SU-DHL-6 (cell line): ENCODE results near the gene GAGE12J.

Experiments
- CTCF ChIP-seq: fragments of 200-600 bp; sonication (generic); IDR thresholded peaks from one replicate; pipeline ENCODE4 v1.5.1; 2017; ENCODE audit warnings: antibody characterized with exemption, mild to moderate bottlenecking, low read length, moderate library complexity; ENCODE audit not compliant: insufficient read depth, poor library complexity, severe bottlenecking
- EZH2phosphoT487 ChIP-seq: fragments of 200-600 bp; sonication (generic), shearing (Covaris generic); conservative IDR thresholded peaks from 2 replicates; pipeline ENCODE4 v1.6.1; 2018; ENCODE audit warnings: mild to moderate bottlenecking, antibody characterized with exemption, low read length, moderate library complexity, mixed read lengths

DNA sequence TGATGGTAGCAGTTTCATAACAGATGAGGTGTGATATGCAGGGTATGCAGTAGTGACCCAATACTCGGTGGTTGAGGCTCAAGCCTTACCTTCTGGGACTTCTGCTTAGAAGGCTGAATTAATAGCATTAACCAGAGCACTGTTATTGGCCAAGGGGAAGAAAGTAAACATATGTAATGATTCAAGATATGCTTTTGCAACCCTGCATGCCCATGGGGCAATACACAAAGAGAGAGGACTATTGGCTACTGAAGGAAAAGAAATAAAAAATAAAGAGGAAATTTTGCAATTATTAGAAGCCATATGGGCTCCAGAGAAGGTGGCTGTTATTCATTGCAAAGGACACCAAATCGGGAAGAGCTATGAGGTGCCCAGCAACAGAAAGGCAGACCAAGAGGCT is 9.7 kb upstream of the GAGE12J start:
- no peak for TF ChIP-seq CTCF
- TF ChIP-seq EZH2phosphoT487 = no peak
